ENCODE results near the gene AFF1. TPM values are rescaled to one million over a fixed set of nuclear protein-coding genes. Genes with fewer than 3 reads are reported as not detected.

AFF1 gene
- total and polyA plus RNA-seq, 2 experiments from 2014 or later: 9.4 to 13.8 TPM

- Histone ChIP-seq H3K9ac (no peak overlapping the region), H3K9me2 (ENCODE audit: insufficient read depth) (no peaks in the 10 kb centered on the region), H3K4me1 (ENCODE audit: insufficient read depth) (peaks cover 4% of the 10 kb centered on the region; the same call in 1 of the 2 replicates), H3K27ac (no peak overlapping the region), H3K79me2 (ENCODE audit: insufficient read depth) (no peaks in the 10 kb centered on the region), H3K4me3 (no peak overlapping the region), H3K36me3 (ENCODE audit: low read depth) (no peaks in the 10 kb centered on the region), H3K4me2 (ENCODE audit: unreplicated experiment) (no peak overlapping the region), H2AFZ (no peak overlapping the region), H3K27me3 (replicated peaks; ENCODE audit: insufficient read depth) (no peaks in the 10 kb centered on the region), H3K9me3 (ENCODE audit: low read depth) (no peaks in the 10 kb centered on the region), H3F3A (ENCODE audit: insufficient read depth) (no peaks in the 10 kb centered on the region), H4K20me1 (ENCODE audit: insufficient read depth) (no peaks in the 10 kb centered on the region; the same call in 1 of the 2 replicates)
- 63 to 65% methylated on average over 2 of the region's 2 CpGs for WGBS, 2 experiments (ENCODE audit: low coverage in 1 of 2, low lambda C conversion rate in 2 of 2, missing lambda C conversion rate in 2 of 2)
- no peak for DNase-seq
- TF ChIP-seq EZH2 (IDR thresholded peaks at IDR 0.05; ENCODE audit: insufficient read depth, poor library complexity, severe bottlenecking) (no peak), EZH2phosphoT487 (IDR thresholded peaks at IDR 0.05; ENCODE audit: insufficient read depth, low read depth) (no peak)
- in situ Hi-C loops (cut with MboI): no loop called here
Observed at GRCh38 chr4:87188048-87188447, 253.2 kb downstream of the AFF1 start.

GRCh38 chr4:87188932-87189331 lies 254.1 kb downstream of the AFF1 start:
- no peak overlapping the region for H3K9ac ChIP-seq
- H3K36me3 ChIP-seq (ENCODE audit: low read depth): no peaks in the 10 kb centered on the region
- no peaks in the 10 kb centered on the region for H3K9me2 ChIP-seq (ENCODE audit: insufficient read depth)
- H4K20me1 ChIP-seq (ENCODE audit: insufficient read depth): no peaks in the 10 kb centered on the region; the same call in 1 of the 2 replicates
- no peak overlapping the region for H3K4me2 ChIP-seq (ENCODE audit: unreplicated experiment)
- in situ Hi-C loops (cut with MboI): no loop called here
- peaks cover 4% of the 10 kb centered on the region; the same call in 1 of the 2 replicates for H3K4me1 ChIP-seq (ENCODE audit: insufficient read depth)
- no peak for TF ChIP-seq EZH2phosphoT487 (IDR thresholded peaks at IDR 0.05; ENCODE audit: insufficient read depth, low read depth)
- H3K27ac ChIP-seq: no peak overlapping the region
- H3K27me3 ChIP-seq (replicated peaks; ENCODE audit: insufficient read depth): no peaks in the 10 kb centered on the region
- H2AFZ ChIP-seq: no peak overlapping the region
- H3K4me3 ChIP-seq: no peak overlapping the region
- 95 to 97% methylated on average over 7 of the region's 7 CpGs for WGBS, 2 experiments (ENCODE audit: low coverage in 1 of 2, low lambda C conversion rate in 2 of 2, missing lambda C conversion rate in 2 of 2)
- no peaks in the 10 kb centered on the region for H3K9me3 ChIP-seq (ENCODE audit: low read depth)
- no peaks in the 10 kb centered on the region for H3K79me2 ChIP-seq (ENCODE audit: insufficient read depth)
- no peak for DNase-seq
- H3F3A ChIP-seq (ENCODE audit: insufficient read depth): no peaks in the 10 kb centered on the region

Other genes with a start within 250 kb of the AFF1 start
- gene SLC10A6, start 85.6 kb upstream of the AFF1 start, total RNA-seq (2014; rRNA removed; shearing (Covaris generic)): not detected in 2 replicates
- gene SLC10A6, start 85.6 kb upstream of the AFF1 start, polyA plus RNA-seq (2016; fragmentation: Nextera tagmentation; extraction: Ambion mirVana): not detected in 2 replicates
- 0.65 TPM in 1 of 2 replicates, not detected in the other for gene C4orf36, start 42.6 kb upstream of the AFF1 start, total RNA-seq (2014; rRNA removed; shearing (Covaris generic))
- gene C4orf36, start 42.6 kb upstream of the AFF1 start, polyA plus RNA-seq (2016; fragmentation: Nextera tagmentation; extraction: Ambion mirVana): 0.44 TPM in 1 of 2 replicates, not detected in the other

Measured in GM23248 (cell line).